Right renal cortex interstitium (tissue), 3 donors: ENCODE results near the gene CARD10. TPM values are rescaled to one million over a fixed set of nuclear protein-coding genes. Genes with fewer than 3 reads are reported as not detected.
A peak's percentile ranks its signal among the peaks of the same experiment; 100 is the strongest.

Experiments used
- DNase-seq, 3 donors: peaks; one replicate each; pipeline ENCODE4 v3.0.0-alpha.2; 2013; ENCODE audit warnings: low read depth in 3 of 3, low spot score in 2 of 3
- polyA plus RNA-seq, 3 donors: library from polyadenylated mRNA; unstranded; fragments of 120-200 nt; gene quantifications; one replicate each; pipeline ENCODE4 v1.2.1, GENCODE V29; 2013; ENCODE audit not compliant: insufficient read length in 3 of 3

Gene CARD10
- polyA plus RNA-seq, 3 donors = 16.2 to 18.0 (median 16.4) TPM

GRCh38 chr22:37488337-37489135 is 30.7 kb downstream of the CARD10 start:
- no peak for DNase-seq

- no peak for DNase-seq
These were observed 31.6 kb downstream of the CARD10 start for GRCh38 chr22:37487571-37487970.

GRCh38 chr22:37487129-37487528 is 32.1 kb downstream of the CARD10 start:
- DNase-seq = no peak

GRCh38 chr22:37486224-37486845 is 32.9 kb downstream of the CARD10 start, which contains the start of gene MFNG:
TSS of gene MFNG (minus strand) at chr22:37486384. CDS start at chr22:37486177, 207 bp downstream.
- DNase-seq = peak in 1 of 3 donors; percentile 45

- no peak for DNase-seq
These were observed 33.6 kb downstream of the CARD10 start for GRCh38 chr22:37485395-37486223.

GRCh38 chr22:37484480-37485394 is 34.5 kb downstream of the CARD10 start:
- DNase-seq = no peak

GRCh38 chr22:37483050-37483449 is 36.2 kb downstream of the CARD10 start:
- no peak for DNase-seq

GRCh38 chr22:37482244-37482643 is 37.0 kb downstream of the CARD10 start:
- no peak for DNase-seq

- no peak for DNase-seq
These were observed 37.8 kb downstream of the CARD10 start for GRCh38 chr22:37481347-37481907.

GRCh38 chr22:37480387-37481346 is 38.5 kb downstream of the CARD10 start:
- DNase-seq = no peak

- DNase-seq = no peak
These were observed 40.0 kb downstream of the CARD10 start for GRCh38 chr22:37479196-37479595.

- DNase-seq = no peak
These were observed 42.6 kb downstream of the CARD10 start for GRCh38 chr22:37476389-37477329.

- DNase-seq = no peak
These were observed 44.6 kb downstream of the CARD10 start for GRCh38 chr22:37474447-37475090.

GRCh38 chr22:37473437-37473946 is 45.7 kb downstream of the CARD10 start:
- DNase-seq = no peak

GRCh38 chr22:37472418-37473006 is 46.7 kb downstream of the CARD10 start:
- no peak for DNase-seq

GRCh38 chr22:37471727-37472417 is 47.3 kb downstream of the CARD10 start:
- DNase-seq = no peak
